WTC11 (cell line): Measurements from ENCODE around the gene HOMER2.

Experiments used
- CTCF ChIP-seq: fragments of 200-600 bp; IDR thresholded peaks from 2 replicates; pipeline ENCODE4 v1.8.0; 2022; ENCODE audit warnings: antibody characterized with exemption
- GABPB1 ChIP-seq: sonication (generic); formaldehyde crosslinking; IDR thresholded peaks from 2 replicates; pipeline ENCODE4 v1.8.1; 2023; ENCODE audit warnings: mild to moderate bottlenecking, missing genetic modification reagents
- IRF2 ChIP-seq: sonication (generic); formaldehyde crosslinking; IDR thresholded peaks from 2 replicates; pipeline ENCODE4 v1.8.0; 2022; ENCODE audit warnings: low read depth, missing genetic modification reagents, borderline replicate concordance

GRCh38 chr15:82874267-82874666 lies 78.3 kb downstream of the HOMER2 start:
- TF ChIP-seq CTCF, result no peak
- TF ChIP-seq GABPB1 (CRISPR knock-in tag), result no peak
- no peak for TF ChIP-seq IRF2 (CRISPR knock-in tag)
